Measurements from ENCODE around the gene SCARB1. TPM values are rescaled to one million over a fixed set of nuclear protein-coding genes. Genes with fewer than 3 reads are reported as not detected.
"Not testable (repeated sequence)": the region's sequence is repeated elsewhere in the genome, so short reads cannot be mapped to it uniquely, and the experiment has no call there.

SCARB1 gene
- total and polyA plus RNA-seq, 2 donors = 3.2 to 16.7 TPM

DNA sequence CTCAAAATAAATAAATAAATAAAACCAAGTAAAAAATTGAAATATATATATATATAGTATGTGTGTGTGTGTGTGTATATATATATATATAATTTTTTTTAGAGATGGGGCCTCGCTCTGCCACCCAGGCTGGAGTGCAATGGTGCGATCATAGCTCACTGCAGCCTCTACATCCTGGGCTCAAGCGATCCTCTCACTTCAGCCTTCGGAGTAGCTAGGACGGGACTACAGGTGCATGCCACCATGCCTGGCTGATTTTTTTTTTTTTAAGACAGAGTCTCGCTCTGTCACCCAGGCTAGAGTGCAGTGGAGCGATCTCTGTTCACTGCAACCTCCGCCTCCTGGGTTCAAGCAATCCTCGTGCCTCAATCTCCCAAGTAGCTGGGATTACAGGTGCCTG lies 24.1 kb upstream of the SCARB1 start:
- WGBS = 95% methylated on average over 9 of the region's 9 CpGs
- H3K4me1 ChIP-seq (ENCODE audit: control insufficient read depth in 2 of 2, insufficient read depth in 2 of 2, low read length in 2 of 2) = peaks cover 4 to 22% of the 10 kb centered on the region in 2 donors
- not testable (repeated sequence) for H3K4me3 ChIP-seq (ENCODE audit: low read length in 2 of 2); DNase-seq (ENCODE audit: low read depth in 6 of 9, low spot score in 9 of 9); H3K27ac ChIP-seq (ENCODE audit: low read depth in 1 of 2, low read length in 1 of 2); H3K9me3 ChIP-seq (ENCODE audit: control insufficient read depth in 2 of 2, insufficient read depth in 1 of 2, low read length in 1 of 2); H3K27me3 ChIP-seq (ENCODE audit: control insufficient read depth in 2 of 2, insufficient read depth in 1 of 2, low read length in 1 of 2); H3K36me3 ChIP-seq (ENCODE audit: control insufficient read depth in 2 of 2, insufficient read depth in 2 of 2, low read length in 1 of 2)

DNA sequence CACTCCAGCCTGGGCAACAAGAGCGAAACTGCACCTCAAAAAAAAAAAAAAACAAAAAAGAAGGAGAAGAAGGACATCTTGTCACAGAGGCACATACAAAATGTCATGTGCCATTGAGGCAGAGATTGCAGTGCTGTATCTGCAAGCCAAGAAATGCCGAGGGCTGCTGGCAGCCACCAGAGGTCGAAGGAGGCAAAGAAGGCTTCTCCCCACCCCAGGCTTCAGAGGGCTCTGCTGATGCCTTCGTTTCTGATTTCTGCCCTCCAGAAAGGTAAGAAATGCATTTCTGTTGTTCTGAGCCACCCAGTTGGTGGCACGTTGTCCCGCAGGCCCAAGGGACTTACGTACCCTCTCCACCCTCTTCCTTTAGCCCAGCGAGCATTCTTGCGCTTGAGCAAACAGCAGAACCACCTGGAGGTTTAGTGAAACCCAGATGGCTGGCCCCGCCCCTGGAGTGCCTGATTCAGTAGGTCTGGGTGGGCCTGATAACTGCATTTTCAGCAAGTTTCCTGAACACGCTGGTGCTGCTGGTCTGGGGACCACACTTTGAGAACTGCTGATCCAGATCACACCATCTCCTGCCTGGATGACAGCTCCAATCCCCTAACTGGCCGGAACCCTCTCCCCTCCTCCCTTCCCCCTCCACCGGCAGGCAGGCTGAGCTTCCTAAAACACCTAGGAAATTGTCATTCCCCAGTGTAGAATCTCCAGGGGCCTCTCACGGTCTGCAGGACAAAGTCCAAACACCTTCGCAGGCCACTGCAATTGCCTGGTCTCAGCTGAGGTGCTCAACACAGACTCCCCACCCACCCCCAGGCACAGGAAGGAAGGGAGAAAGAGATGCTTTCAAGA lies 21.1 kb upstream of the SCARB1 start:
- 34% methylated on average over 15 of the region's 15 CpGs for WGBS
- H3K9me3 ChIP-seq (ENCODE audit: control insufficient read depth in 2 of 2, insufficient read depth in 1 of 2, low read length in 1 of 2) = peaks cover 0 to 3% of the 10 kb centered on the region in 2 donors
- H3K27ac ChIP-seq (ENCODE audit: low read depth in 1 of 2, low read length in 1 of 2) = peak overlapping the region in 1 of 2 donors; percentile 30
- H3K27me3 ChIP-seq (ENCODE audit: control insufficient read depth in 2 of 2, insufficient read depth in 1 of 2, low read length in 1 of 2) = no peaks in the 10 kb centered on the region
- H3K4me3 ChIP-seq (ENCODE audit: low read length in 2 of 2) = no peak overlapping the region
- peaks cover 4 to 29% of the 10 kb centered on the region in 2 donors for H3K4me1 ChIP-seq (ENCODE audit: control insufficient read depth in 2 of 2, insufficient read depth in 2 of 2, low read length in 2 of 2)
- DNase-seq (ENCODE audit: low read depth in 6 of 9, low spot score in 9 of 9) = peak in 4 of 9 donors; percentile 48 to 75 (median 52)
- no peaks in the 10 kb centered on the region for H3K36me3 ChIP-seq (ENCODE audit: control insufficient read depth in 2 of 2, insufficient read depth in 2 of 2, low read length in 1 of 2)

DNA sequence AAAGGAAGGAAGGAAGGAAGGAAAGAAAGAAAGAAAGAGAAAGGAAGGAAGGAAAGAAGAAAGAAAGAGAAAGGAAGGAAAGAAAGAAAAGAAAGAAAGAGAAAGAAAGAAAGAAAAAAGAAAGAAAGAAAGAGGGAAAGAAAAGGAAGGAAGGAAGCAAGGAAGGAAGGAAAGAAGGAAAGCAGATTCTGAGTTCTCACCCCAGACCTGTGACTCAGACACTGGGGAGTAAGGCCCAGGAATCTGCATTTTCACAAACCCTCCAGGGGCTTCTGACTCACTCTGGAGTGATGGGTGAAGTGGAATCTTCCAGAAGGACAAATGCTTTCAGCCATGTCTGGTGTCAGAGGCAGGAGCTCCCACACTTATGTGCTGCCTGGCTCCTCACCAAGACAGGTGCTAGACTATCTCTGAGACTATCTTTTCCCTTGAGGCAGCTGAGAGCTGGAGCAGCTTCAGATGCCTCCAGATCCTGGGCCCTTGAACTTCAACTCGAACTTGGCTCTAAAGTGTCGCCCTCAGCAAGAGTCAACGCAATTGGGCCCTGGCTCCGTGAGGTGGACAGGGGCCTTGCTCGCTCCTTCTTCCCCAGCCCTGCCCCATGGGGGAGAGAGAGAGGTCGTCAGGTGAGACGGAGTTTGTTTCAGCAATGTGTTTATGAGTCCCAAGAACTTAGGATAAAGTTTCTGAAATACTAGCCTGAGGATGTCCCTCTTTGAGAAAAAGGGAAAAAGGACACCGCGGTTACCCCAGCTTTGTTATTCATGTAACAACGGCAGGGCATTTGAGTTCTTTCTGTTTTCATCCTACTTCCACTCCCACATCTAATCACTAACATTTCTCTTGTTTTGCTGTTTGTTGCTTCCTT lies 19.8 kb upstream of the SCARB1 start:
- Histone ChIP-seq H3K4me3 (ENCODE audit: low read length in 2 of 2) (no peak overlapping the region), H3K4me1 (ENCODE audit: control insufficient read depth in 2 of 2, insufficient read depth in 2 of 2, low read length in 2 of 2) (peaks cover 4 to 29% of the 10 kb centered on the region in 2 donors), H3K9me3 (ENCODE audit: control insufficient read depth in 2 of 2, insufficient read depth in 1 of 2, low read length in 1 of 2) (peaks cover 0 to 3% of the 10 kb centered on the region in 2 donors), H3K36me3 (ENCODE audit: control insufficient read depth in 2 of 2, insufficient read depth in 2 of 2, low read length in 1 of 2) (no peaks in the 10 kb centered on the region), H3K27ac (ENCODE audit: low read depth in 1 of 2, low read length in 1 of 2) (peak overlapping the region in 1 of 2 donors; percentile 32), H3K27me3 (ENCODE audit: control insufficient read depth in 2 of 2, insufficient read depth in 1 of 2, low read length in 1 of 2) (no peaks in the 10 kb centered on the region)
- DNase-seq (ENCODE audit: low read depth in 6 of 9, low spot score in 9 of 9) = peak in 3 of 9 donors; percentile 24 to 62 (median 35)
- 84% methylated on average over 10 of the region's 10 CpGs for WGBS

DNA sequence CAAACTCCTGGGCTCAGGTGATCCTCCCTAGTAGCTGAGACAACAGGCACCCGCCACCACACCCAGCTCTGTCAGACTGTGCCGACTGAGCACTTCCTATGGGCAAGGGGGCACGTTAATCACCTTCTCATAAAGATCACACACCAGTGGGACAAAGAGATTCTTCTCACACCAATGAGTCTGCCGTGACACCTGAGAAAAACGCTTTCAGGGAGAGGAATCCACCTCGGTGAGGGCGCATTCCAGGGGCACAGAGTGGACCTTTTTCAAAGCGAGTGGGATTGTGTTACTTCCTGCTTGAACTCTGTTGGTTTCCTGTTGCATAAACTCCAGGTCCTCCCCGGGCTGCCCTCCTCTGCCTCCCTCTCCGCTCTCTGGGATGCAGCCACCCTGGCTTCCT lies 17.5 kb upstream of the SCARB1 start:
- WGBS = 32% methylated on average over 10 of the region's 10 CpGs
- H3K27ac ChIP-seq (ENCODE audit: low read depth in 1 of 2, low read length in 1 of 2) = no peak overlapping the region

DNA sequence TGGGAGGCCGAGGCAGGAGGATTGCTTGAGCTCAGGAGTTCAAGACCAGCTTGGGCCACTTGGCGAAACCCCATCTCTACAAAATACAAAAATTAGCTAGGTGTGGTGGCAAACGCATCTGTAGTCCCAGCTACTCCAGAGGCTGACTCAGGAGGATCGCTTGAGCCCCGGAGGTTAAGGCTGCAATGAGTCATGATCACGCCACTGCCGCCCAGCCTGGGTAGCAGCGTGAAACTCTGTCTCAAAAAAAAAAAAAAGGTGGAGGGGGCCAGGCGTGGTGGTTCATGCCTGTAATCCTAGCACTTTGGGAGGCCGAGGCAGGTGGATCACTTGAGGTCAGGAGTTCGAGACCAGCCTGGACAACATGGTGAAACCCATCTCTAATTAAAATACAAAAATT lies 16.7 kb upstream of the SCARB1 start:
- H3K36me3 ChIP-seq (ENCODE audit: control insufficient read depth in 2 of 2, insufficient read depth in 2 of 2, low read length in 1 of 2); H3K9me3 ChIP-seq (ENCODE audit: control insufficient read depth in 2 of 2, insufficient read depth in 1 of 2, low read length in 1 of 2); H3K27ac ChIP-seq (ENCODE audit: low read depth in 1 of 2, low read length in 1 of 2); H3K27me3 ChIP-seq (ENCODE audit: control insufficient read depth in 2 of 2, insufficient read depth in 1 of 2, low read length in 1 of 2); H3K4me3 ChIP-seq (ENCODE audit: low read length in 2 of 2); DNase-seq (ENCODE audit: low read depth in 6 of 9, low spot score in 9 of 9): not testable (repeated sequence)
- 97% methylated on average over 11 of the region's 11 CpGs for WGBS
- H3K4me1 ChIP-seq (ENCODE audit: control insufficient read depth in 2 of 2, insufficient read depth in 2 of 2, low read length in 2 of 2) = peaks cover 4 to 28% of the 10 kb centered on the region in 2 donors

More for the DNA sequence above, 17.5 kb upstream of the SCARB1 start:
- Histone ChIP-seq H3K27me3 (ENCODE audit: control insufficient read depth in 2 of 2, insufficient read depth in 1 of 2, low read length in 1 of 2) (no peaks in the 10 kb centered on the region), H3K4me3 (ENCODE audit: low read length in 2 of 2) (no peak overlapping the region), H3K36me3 (ENCODE audit: control insufficient read depth in 2 of 2, insufficient read depth in 2 of 2, low read length in 1 of 2) (no peaks in the 10 kb centered on the region), H3K4me1 (ENCODE audit: control insufficient read depth in 2 of 2, insufficient read depth in 2 of 2, low read length in 2 of 2) (peaks cover 4 to 29% of the 10 kb centered on the region in 2 donors), H3K9me3 (ENCODE audit: control insufficient read depth in 2 of 2, insufficient read depth in 1 of 2, low read length in 1 of 2) (peaks cover 0 to 3% of the 10 kb centered on the region in 2 donors)
- peak in 1 of 9 donors; percentile 20 for DNase-seq (ENCODE audit: low read depth in 6 of 9, low spot score in 9 of 9)

DNA sequence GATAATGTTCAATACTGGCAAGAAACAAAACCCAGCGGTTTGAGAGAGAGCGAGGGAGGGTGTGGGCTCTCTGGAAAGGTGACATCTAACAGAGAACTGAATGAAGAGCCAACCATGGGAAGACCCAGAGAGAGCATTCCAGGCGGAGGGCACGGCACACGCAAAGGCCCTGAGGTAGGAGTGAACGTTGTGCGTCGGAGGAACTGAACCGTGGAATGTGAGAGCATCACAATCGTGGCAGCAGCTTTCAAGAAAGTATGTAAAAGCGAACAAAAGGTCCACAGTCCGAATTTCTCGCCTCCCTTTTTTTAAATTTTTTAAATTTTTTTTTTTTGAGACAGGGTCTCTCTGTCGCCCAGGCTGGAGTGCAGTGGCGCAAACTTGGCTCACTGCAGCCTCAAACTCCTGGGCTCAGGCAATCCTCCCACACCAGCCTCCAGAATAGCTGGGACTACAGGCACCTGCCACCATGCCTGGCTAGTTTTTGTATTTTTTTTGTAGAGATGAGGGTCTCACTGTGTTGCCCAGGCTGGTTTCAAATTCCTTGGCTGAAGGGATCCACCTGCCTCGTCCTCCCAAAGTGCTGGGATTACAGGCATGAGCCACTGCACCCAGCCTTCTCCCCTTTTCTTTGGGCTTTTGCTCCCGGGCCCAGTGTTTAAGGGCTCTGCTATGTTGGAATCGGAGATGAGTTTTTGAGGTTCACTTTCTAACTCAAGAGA lies 15.3 kb upstream of the SCARB1 start:
- WGBS = 97% methylated on average over 18 of the region's 18 CpGs
- Histone ChIP-seq H3K4me1 (ENCODE audit: control insufficient read depth in 2 of 2, insufficient read depth in 2 of 2, low read length in 2 of 2) (peaks cover 0 to 16% of the 10 kb centered on the region in 2 donors), H3K4me3 (ENCODE audit: low read length in 2 of 2) (no peak overlapping the region), H3K36me3 (ENCODE audit: control insufficient read depth in 2 of 2, insufficient read depth in 2 of 2, low read length in 1 of 2) (no peaks in the 10 kb centered on the region), H3K9me3 (ENCODE audit: control insufficient read depth in 2 of 2, insufficient read depth in 1 of 2, low read length in 1 of 2) (peaks cover 0 to 3% of the 10 kb centered on the region in 2 donors), H3K27ac (ENCODE audit: low read depth in 1 of 2, low read length in 1 of 2) (no peak overlapping the region), H3K27me3 (ENCODE audit: control insufficient read depth in 2 of 2, insufficient read depth in 1 of 2, low read length in 1 of 2) (no peaks in the 10 kb centered on the region)
- no peak for DNase-seq (ENCODE audit: low read depth in 6 of 9, low spot score in 9 of 9)

DNA sequence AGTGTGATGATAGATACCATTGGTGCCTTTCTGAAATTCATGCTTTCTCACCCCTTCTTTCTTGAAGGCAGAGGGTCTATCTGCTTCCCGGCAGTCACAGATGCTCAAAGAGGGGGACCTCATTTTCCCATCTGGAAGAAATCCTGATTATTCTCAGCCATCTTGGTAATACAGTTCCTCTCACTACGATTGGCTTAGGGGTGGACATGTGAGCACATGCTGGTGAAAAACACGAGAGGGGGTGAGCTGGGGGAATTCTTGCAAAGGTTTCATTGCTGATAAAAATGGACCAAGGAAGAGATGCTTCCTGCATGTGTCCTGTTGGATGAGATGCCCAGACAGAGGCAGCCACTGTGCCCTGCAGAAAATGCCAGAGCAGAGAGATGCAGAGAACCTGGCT lies 13.8 kb upstream of the SCARB1 start:
- Histone ChIP-seq H3K36me3 (ENCODE audit: control insufficient read depth in 2 of 2, insufficient read depth in 2 of 2, low read length in 1 of 2) (no peaks in the 10 kb centered on the region), H3K9me3 (ENCODE audit: control insufficient read depth in 2 of 2, insufficient read depth in 1 of 2, low read length in 1 of 2) (peaks cover 0 to 2% of the 10 kb centered on the region in 2 donors), H3K4me3 (ENCODE audit: low read length in 2 of 2) (no peak overlapping the region), H3K4me1 (ENCODE audit: control insufficient read depth in 2 of 2, insufficient read depth in 2 of 2, low read length in 2 of 2) (peaks cover 0 to 11% of the 10 kb centered on the region in 2 donors), H3K27me3 (ENCODE audit: control insufficient read depth in 2 of 2, insufficient read depth in 1 of 2, low read length in 1 of 2) (no peaks in the 10 kb centered on the region), H3K27ac (ENCODE audit: low read depth in 1 of 2, low read length in 1 of 2) (no peak overlapping the region)
- 93% methylated on average over 3 of the region's 3 CpGs for WGBS
- no peak for DNase-seq (ENCODE audit: low read depth in 6 of 9, low spot score in 9 of 9)

DNA sequence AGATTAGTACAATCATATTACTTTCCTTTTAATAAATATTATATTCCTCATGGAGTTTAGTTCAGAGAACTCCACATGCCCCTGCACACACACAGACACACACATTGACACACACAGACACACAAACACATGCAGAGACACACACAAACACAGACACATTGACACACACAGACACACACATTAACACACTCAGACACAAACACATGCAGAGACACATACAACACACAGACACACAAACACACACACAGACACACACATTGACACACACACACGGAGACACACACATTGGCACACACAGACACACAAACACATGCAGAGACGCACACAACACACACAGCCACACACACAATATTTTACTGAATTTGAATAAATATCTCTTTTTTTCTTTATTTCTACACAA lies 12.5 kb upstream of the SCARB1 start:
- no peak for DNase-seq (ENCODE audit: low read depth in 6 of 9, low spot score in 9 of 9)
- Histone ChIP-seq H3K27ac (ENCODE audit: low read depth in 1 of 2, low read length in 1 of 2) (no peak overlapping the region), H3K9me3 (ENCODE audit: control insufficient read depth in 2 of 2, insufficient read depth in 1 of 2, low read length in 1 of 2) (no peaks in the 10 kb centered on the region), H3K36me3 (ENCODE audit: control insufficient read depth in 2 of 2, insufficient read depth in 2 of 2, low read length in 1 of 2) (no peaks in the 10 kb centered on the region), H3K4me3 (ENCODE audit: low read length in 2 of 2) (no peak overlapping the region), H3K27me3 (ENCODE audit: control insufficient read depth in 2 of 2, insufficient read depth in 1 of 2, low read length in 1 of 2) (no peaks in the 10 kb centered on the region), H3K4me1 (ENCODE audit: control insufficient read depth in 2 of 2, insufficient read depth in 2 of 2, low read length in 2 of 2) (peaks cover 0 to 8% of the 10 kb centered on the region in 2 donors)
- 97% methylated on average over 2 of the region's 2 CpGs for WGBS

Data from thymus (tissue), 11 donors.